Skeletal muscle tissue (tissue), 4 donors: ENCODE results near the gene LZIC. TPM values are rescaled to one million over a fixed set of nuclear protein-coding genes. Genes with fewer than 3 reads are reported as not detected.
A peak's percentile ranks its signal among the peaks of the same experiment; 100 is the strongest.

Experiments
- H3K27ac ChIP-seq: one replicate; pipeline ENCODE4 v1.7.0; 2013; ENCODE audit warnings: mild to moderate bottlenecking, low read depth, low read length, inconsistent platforms
- H3K27me3 ChIP-seq, 3 donors: one replicate each; pipeline ENCODE4 v1.7.0; 2013; ENCODE audit warnings: low read length in 3 of 3; ENCODE audit not compliant: control insufficient read depth in 3 of 3, insufficient read depth in 3 of 3
- H3K36me3 ChIP-seq, 3 donors: one replicate each; pipeline ENCODE4 v1.7.0; 2013; ENCODE audit warnings: low read length in 3 of 3; ENCODE audit not compliant: control insufficient read depth in 3 of 3, insufficient read depth in 3 of 3
- H3K4me1 ChIP-seq, 3 donors: one replicate each; pipeline ENCODE4 v1.7.0; 2013; ENCODE audit warnings: low read length in 3 of 3, mild to moderate bottlenecking in 3 of 3; ENCODE audit not compliant: control insufficient read depth in 3 of 3, insufficient read depth in 3 of 3
- H3K4me3 ChIP-seq, 3 donors: one replicate each; pipeline ENCODE4 v1.7.0; 2013; ENCODE audit warnings: low read length in 3 of 3
- H3K9ac ChIP-seq, 3 donors: one replicate each; pipeline ENCODE4 v1.7.0; 2013; ENCODE audit warnings: low read length in 3 of 3, mild to moderate bottlenecking in 3 of 3, moderate library complexity in 2 of 3, low read depth in 1 of 3
- H3K9me3 ChIP-seq, 3 donors: one replicate each; pipeline ENCODE4 v1.7.0; 2013; ENCODE audit warnings: low read length in 3 of 3; ENCODE audit not compliant: control insufficient read depth in 3 of 3
- total RNA-seq: library from RNA; depleted of rRNA; stranded (reverse); fragments of >200 nt; gene quantifications from one replicate; pipeline ENCODE4 v1.2.3, GENCODE V29; 2014
- donor health status: Osteomylitis.

Gene LZIC
- total RNA-seq, 1 donor from 2014 or later = 42.3 TPM

DNA sequence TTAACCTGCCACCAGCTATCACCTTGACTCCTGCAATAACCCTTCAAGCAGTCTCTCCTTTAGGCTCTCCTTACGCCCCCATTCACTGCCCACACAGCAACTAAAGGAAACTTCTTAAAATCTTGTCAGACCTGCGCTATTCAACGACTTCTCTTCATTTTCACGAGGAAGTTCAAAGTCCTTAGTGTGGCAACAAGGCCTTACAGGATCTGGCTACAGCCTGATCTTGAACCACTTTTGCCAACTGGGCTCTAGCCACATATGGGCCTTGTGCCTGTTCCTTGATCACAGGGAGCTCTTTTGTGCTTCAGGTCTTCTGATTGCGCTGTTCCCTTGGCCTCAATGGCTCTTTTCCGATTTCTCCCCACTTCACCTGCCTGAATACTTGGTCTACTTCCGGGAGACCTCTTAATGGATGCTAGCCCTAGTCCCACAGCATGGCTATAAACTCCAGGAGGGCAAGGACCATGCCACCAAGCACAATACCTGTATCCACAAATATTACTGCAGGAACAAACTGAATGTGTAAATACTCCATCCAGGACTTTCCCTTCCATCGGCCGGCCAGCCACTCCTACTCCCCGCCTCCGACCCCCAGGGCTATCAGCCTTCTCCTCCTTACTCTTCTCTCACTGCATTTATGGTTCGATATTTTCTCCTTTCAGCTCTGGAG lies 30.8 kb downstream of the LZIC start:
- Histone ChIP-seq H3K4me1 (peaks cover 17 to 23% (median 21%) of the 10 kb centered on the region in 3 donors), H3K36me3 (no peaks in the 10 kb centered on the region), H3K4me3 (no peak overlapping the region), H3K9ac (peak overlapping the region in 1 of 3 donors; percentile 32), H3K27ac (no peak overlapping the region), H3K27me3 (no peaks in the 10 kb centered on the region), H3K9me3 (no peaks in the 10 kb centered on the region)

DNA sequence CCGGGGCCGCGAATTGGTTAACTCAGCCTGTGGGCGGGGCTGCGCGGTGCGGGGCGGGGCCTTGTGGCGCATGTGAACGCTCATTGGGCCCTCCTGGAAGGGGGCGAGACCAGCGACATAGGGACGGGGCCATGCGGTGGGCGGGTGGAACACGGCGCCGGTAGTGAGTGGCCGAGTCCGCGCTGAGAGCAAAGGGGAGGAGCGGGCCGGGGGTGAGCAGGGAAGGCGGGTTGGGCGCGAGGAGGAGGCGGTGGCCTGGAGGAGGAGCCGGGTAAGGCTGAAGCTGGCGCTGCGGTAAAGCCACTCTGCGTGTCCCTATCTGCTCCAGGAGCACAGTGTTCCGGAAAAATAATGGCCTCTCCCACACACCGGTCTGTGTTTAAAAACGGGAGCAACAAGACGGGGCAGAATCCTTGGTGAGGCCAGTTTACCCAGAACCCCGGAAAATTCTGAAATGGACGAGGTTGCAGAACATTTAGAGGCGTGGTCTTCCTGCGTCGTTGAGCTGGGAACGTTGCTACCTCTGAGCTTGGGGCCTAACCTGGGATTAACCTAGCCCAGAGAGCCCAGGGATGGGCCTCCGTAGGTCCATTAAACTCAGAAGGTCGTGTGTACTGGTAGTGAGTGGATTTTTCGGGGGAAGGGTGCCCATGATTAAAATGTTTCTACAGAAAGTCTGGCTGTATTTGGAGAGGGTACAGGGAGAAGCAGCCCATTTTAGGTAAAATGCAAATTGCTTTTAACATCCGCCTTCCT lies 32.6 kb downstream of the LZIC start:
- Histone ChIP-seq H3K9me3 (no peaks in the 10 kb centered on the region), H3K9ac (peak overlapping the region; percentile 91 to 97 (median 94)), H3K27me3 (no peaks in the 10 kb centered on the region), H3K36me3 (no peaks in the 10 kb centered on the region), H3K27ac (peak overlapping the region; percentile 89), H3K4me3 (peak overlapping the region; percentile 73 to 93 (median 81)), H3K4me1 (peaks cover 17 to 30% (median 21%) of the 10 kb centered on the region in 3 donors)

DNA sequence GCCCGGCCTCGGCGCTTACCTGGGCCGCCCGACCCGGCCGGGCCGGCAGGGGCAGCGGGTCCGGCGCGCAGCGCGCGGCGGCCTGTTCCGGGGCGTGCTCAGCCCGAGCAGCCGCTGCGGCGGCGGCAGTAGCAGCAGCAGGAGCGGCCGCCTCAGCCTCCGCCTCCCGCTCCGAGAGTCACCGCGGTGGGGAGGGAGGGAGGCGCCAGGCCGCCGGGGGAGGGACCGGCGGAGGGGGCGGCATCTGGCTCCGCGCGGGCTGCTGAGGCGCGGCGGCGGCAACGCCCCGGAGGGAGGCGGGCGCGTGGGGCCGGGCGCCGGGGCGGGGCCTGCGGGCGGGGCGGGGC lies 33.1 kb downstream of the LZIC start, which contains the start of gene CTNNBIP1:
Gene CTNNBIP1 (minus strand): TSS at position 194 of the 347 bp plus-strand sequence. CDS start 38,205 bp downstream, outside the sequence.
- Histone ChIP-seq H3K27me3 (no peaks in the 10 kb centered on the region), H3K4me3 (peak within 1 kb of the TSS; percentile 81 to 93 (median 83)), H3K4me1 (peaks cover 18 to 30% (median 21%) of the 10 kb centered on the region in 3 donors), H3K27ac (peak within 1 kb of the TSS; percentile 89), H3K9me3 (no peaks in the 10 kb centered on the region), H3K9ac (peak within 1 kb of the TSS; percentile 91 to 97 (median 94)), H3K36me3 (no peaks in the 10 kb centered on the region)

DNA sequence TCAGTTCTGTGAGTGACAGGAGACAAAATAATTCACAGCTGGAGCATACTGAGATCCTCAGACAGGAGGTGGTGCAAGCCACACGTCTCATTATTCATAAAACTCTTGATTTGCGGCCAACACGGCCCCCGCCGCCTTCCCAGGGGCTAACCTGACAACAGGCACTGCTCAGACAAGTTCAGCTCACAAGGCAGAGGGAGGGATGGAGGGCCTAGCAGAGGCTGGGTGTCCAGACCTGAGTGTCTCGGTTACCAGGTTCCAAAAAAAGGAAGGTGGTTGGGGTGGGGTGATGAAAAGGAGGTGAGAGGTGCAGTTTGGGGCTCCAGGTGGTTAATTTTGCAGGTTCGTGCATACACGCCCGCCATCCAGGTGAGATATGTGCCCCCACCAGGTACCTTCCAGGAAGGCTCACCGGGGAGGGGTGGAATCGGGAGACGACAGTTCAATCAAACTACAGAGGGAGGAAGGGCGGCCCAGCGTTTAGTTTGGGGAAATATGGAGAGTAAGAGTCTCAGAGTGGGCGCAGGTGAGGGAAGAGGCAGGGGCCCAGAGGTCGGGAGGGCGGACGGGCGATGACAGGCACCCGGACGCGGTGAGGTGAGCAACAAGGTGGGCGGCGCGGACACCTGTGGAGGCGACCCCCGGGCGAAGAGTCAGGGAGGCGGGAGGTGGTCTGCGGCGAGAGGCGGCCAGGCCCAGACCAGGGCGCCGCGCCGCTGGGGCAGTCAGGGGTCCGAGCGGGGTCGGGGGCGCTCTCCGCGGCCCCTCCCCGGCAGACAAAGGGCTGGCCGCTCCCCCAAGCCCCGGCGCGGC lies 33.8 kb downstream of the LZIC start:
- Histone ChIP-seq H3K27me3 (no peaks in the 10 kb centered on the region), H3K27ac (peak overlapping the region; percentile 30), H3K9ac (peak overlapping the region; percentile 76 to 87 (median 81)), H3K9me3 (no peaks in the 10 kb centered on the region), H3K36me3 (no peaks in the 10 kb centered on the region), H3K4me1 (peaks cover 20 to 30% (median 21%) of the 10 kb centered on the region in 3 donors), H3K4me3 (peak overlapping the region; percentile 76 to 83 (median 81))

DNA sequence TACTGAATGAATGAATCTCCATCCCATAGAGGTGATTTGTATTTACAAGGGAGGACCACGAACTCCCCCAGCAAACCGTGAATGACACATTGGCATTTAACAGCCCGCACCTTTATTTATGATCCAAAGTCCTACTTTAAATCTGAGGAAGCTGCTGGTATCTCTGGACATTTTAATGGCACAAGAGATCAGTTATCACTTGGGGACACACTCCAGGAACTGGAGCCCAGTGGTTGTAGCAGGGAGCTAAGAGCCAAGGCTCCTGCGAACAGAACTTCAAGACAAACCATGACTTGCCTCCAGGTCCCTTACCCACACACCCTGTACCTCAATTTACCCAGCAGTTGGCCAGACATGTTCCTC lies 34.3 kb downstream of the LZIC start:
- Histone ChIP-seq H3K36me3 (no peaks in the 10 kb centered on the region), H3K27me3 (no peaks in the 10 kb centered on the region), H3K9ac (peak overlapping the region; percentile 76 to 87 (median 81)), H3K27ac (peak overlapping the region; percentile 30), H3K4me3 (peak overlapping the region; percentile 76 to 83 (median 81)), H3K4me1 (peaks cover 20 to 33% (median 21%) of the 10 kb centered on the region in 3 donors), H3K9me3 (no peaks in the 10 kb centered on the region)

DNA sequence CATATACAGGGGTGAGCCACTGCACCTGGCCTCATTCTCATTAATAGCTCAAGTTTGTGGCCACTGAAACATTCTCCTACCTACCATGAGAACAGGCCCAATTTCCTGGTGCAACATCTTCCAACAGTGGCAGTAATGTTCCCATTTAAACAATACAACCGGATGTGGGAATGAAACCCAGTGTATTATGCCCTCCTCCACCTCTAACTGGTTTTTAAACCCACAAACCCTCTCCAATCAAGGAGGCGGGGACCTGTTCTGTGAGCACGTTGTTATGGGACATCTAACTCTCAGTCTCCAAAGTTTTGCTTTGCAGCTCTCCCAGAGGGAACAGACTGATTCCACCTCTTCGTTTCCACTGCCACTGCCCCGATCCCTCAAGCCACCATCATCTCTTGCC lies 35.8 kb downstream of the LZIC start:
- no peaks in the 10 kb centered on the region for H3K36me3 ChIP-seq
- no peaks in the 10 kb centered on the region for H3K27me3 ChIP-seq
- H3K27ac ChIP-seq = no peak overlapping the region
- H3K9me3 ChIP-seq = no peaks in the 10 kb centered on the region
- H3K9ac ChIP-seq = no peak overlapping the region
- H3K4me1 ChIP-seq = peaks cover 20 to 35% (median 21%) of the 10 kb centered on the region in 3 donors
- no peak overlapping the region for H3K4me3 ChIP-seq

DNA sequence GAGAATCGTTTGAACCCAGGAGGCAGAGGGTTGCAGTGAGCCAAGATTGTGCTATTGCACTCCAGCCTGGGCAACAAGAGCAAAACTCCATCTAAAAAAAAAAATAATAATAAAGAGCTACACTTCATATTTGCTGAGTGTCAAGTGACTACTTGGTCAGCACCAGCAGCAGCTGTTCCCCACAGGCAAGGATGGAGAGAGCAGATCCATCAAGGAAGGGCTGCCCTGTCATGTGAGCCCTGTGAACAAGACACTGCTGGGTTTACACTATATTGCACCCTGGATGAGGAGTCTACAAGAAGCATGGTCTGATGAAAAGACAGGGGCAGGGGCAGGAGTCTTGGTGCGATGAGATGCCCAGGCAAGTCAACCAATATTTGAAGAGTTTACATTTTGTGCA lies 36.7 kb downstream of the LZIC start:
- no peak overlapping the region for H3K4me3 ChIP-seq
- H3K9ac ChIP-seq = peak overlapping the region in 1 of 3 donors; percentile 33
- H3K27me3 ChIP-seq = no peaks in the 10 kb centered on the region
- H3K4me1 ChIP-seq = peaks cover 29 to 44% (median 31%) of the 10 kb centered on the region in 3 donors
- H3K27ac ChIP-seq = no peak overlapping the region
- no peaks in the 10 kb centered on the region for H3K9me3 ChIP-seq
- H3K36me3 ChIP-seq = no peaks in the 10 kb centered on the region

DNA sequence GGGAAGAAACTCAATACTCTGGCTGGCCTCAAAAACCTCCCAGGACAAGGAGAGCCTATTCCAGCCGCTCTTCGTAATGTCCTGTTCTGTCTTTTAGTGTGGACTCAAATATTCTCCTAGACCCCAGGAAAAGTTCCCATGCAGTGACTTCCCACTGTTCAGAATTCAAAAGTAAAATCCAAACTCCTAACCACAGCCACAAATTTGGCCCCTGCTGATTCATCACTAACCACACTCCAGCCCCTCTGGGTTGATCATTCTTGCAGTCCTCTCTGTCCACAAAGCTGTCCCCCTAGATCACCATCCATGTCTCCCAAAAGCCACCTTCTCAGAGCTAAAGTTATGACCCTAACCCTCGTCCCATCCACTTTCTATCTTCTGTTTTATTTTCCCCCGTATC lies 38.2 kb downstream of the LZIC start:
- H3K4me1 ChIP-seq = peaks cover 38 to 48% (median 38%) of the 10 kb centered on the region in 3 donors
- H3K4me3 ChIP-seq = no peak overlapping the region
- H3K9ac ChIP-seq = peak overlapping the region in 1 of 3 donors; percentile 51
- H3K27me3 ChIP-seq = no peaks in the 10 kb centered on the region
- H3K27ac ChIP-seq = no peak overlapping the region
- no peaks in the 10 kb centered on the region for H3K9me3 ChIP-seq
- no peaks in the 10 kb centered on the region for H3K36me3 ChIP-seq

DNA sequence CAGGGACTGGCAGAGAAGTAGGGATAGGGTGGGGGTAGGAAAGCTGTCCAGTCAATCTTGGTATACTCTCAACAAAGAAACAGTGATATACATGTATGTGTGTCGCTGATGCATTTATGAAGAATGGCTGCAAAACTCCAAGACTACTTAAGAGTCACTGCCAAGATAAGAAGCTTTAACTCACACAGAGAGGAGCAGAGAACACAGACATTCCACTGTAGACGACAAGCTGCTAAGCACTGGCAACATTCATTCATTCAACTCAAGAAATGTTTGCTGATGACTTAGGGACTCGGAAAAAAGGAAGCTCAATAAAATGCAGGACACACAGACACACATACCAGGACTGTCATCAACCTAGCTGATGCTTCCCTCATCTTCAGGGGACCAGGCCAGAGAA lies 38.6 kb downstream of the LZIC start:
- no peak overlapping the region for H3K4me3 ChIP-seq
- H3K36me3 ChIP-seq = no peaks in the 10 kb centered on the region
- no peak overlapping the region for H3K27ac ChIP-seq
- no peak overlapping the region for H3K9ac ChIP-seq
- peaks cover 38 to 49% (median 38%) of the 10 kb centered on the region in 3 donors for H3K4me1 ChIP-seq
- H3K27me3 ChIP-seq = no peaks in the 10 kb centered on the region
- H3K9me3 ChIP-seq = no peaks in the 10 kb centered on the region
